Measurements from ENCODE around the gene NEK7.
"Not testable (repeated sequence)": the region's sequence is repeated elsewhere in the genome, so short reads cannot be mapped to it uniquely, and the experiment has no call there.

Gene NEK7

DNA sequence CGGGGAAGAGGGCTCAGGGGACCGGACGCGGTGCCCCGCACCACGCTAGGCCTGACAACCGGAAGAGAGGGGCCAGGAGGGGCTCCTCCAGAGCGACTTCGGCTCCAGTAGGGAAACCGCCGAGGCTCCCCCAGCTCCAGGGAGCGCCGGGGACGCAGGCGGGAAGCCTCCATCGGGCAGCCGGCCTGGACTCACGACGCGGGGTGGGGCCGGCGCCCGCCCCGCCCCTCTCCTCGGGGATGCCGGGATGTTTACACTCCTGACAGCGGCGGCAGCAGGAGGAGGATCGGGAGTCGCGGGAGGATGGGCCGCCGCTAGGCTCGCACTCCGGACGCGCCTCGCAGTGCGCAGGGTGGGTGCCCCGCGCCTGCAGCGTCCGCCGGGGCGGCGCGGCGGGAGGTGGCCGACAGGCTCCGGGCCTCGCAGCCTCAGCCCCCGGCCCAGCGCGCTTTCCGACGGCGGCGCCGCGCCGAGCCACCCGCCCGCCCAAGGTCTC lies at the start of gene NEK7:
Gene NEK7, plus strand, starts transcription at position 254 of the 496 bp plus-strand sequence. CDS start 75,583 bp downstream, outside the sequence.
- DNase-seq: peak in 49 of 51 donors; percentile 30 to 85 (median 70)

DNA sequence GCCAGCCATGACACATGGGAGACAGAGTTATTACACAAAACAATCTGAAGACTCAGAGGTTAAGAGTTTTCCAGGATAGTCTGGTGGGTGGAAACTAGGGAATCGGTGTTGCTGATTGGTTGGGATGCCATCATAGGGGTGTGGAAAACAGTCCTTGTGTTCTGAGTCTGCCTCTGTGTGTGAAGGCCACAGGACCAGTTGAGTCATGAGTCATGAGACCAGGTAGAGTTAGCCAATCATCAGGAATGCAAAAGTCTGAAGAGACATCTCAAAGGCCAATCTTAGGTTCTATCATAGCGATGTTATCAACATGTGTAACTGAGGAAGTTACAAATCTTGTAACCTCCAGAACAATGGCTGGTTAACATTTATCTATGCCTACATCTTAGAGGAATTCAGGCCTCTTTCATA lies 49.7 kb upstream of the NEK7 start:
- no peak for DNase-seq

DNA sequence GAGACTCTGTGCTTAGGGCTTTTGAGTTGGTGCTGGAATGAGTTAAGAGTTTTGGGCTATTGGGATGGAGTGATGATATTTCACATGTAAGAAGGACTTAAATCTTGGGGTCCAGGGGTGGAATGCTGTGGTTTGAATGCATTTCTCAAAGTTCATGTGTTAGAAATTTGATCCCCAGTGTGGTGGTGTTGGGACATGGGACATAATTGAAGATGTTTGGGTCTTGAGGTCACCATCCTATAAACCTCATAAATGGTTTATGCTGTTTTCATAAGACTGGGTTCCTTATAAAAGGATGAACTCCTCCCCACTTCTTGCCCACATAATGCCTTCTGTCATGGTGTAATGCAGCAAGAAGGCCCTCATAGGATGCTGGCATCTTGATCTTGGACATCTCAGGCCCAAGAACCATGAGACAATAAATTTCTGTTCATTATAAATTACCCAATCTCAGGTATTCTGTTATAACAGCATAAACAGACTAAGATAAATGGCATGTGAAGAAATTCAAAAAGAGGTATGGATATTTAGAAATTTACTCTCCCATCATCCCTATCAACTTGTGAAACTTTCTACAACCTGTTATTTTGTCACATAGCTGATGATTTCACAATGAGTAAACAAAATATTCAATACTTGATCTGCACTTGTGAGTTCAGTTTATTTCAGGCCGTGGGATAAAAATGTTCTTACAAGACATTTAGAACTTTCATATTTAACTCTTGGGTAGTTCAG lies 48.0 kb upstream of the NEK7 start:
- DNase-seq: no peak

DNA sequence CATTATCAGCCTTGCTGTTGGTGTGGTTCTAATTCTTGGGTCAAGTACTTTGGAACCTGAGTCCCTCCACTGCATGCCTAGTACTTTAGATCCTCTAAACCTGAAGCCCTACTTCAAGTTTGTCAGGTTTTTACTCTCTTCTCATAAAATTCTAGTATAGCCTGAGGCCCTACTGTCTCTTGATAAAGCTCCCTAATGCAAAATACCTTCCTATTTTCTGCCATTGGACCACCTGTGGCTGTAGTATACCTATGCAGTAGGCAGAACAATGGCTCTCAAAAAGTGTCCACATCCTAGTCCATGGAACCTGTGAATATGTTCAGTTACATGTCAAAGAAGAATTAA lies 47.5 kb upstream of the NEK7 start:
- DNase-seq: no peak

DNA sequence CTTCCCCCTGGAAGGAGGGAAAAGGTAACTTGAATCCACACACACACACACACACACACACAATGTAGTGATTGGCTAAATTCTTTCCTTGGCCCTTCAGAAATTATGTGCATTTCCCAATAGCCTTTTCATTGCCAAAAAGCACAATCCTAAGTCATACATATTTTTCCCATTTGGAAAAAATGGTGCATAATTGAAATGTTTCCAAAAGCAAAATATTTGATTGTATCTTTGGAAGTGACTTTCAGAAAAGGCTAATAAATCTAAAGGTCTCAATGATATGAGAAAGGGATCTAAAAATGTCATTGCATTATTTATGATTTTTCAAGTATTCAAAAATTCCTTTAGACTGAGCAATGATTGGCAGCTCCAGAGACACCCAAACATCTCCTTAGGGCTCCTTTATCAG lies 43.5 kb upstream of the NEK7 start:
- no peak for DNase-seq

DNA sequence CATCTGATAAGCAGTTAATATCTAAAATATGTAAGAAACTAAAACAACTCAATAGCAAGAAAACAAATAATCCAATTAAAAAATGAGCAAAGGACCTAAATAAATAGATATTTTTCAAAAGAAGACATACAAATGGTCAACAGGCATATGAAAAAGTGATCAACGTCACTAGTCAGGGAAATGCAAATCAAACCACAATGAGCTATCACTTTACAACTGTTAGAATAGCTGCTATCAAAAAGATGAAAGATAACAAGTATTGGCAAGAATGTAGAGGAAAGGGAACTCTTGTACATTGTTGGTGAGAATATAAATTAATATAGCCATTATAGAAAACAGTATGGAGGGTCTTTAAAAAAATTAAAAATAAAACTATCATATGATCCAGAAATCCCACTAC lies 40.7 kb upstream of the NEK7 start:
- no peak for DNase-seq

DNA sequence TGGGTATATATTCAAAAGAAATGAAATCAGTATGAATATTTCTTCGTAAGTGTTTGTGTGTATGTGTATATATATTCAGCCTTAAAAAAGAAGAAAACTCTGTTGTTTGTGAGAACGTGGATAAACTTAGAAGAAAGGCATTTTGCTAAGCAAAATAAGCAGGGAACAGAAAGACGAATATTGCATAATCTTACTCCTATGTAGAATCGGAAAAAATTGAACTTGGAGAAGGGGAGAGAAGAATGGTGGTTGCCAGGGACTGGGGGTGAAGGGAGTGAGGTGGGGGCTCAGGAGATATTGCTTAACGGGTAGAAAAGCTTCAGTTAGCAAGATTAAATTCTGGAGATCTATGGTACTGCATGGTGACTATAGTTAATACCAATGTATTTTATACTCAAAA lies 40.3 kb upstream of the NEK7 start:
- DNase-seq: no peak

DNA sequence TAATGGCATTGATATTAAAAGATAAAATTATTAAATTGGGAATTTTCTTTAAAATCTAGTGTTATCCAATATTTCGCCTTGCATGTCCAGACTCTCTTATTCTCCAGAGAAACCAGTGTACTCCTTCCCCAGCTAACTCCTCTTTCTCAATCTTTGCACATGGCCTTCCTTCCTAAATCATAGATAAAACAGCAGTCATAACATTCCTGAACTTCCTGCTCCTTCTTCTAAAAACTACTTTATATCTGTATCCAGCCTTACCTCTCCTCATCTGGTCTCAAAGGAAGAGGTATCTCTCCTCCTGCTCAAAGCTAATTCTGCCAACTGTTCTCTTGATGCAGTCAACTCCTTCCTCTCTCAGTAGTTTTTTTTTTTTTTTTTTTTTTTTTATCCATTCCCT lies 39.5 kb upstream of the NEK7 start:
- DNase-seq: no peak

DNA sequence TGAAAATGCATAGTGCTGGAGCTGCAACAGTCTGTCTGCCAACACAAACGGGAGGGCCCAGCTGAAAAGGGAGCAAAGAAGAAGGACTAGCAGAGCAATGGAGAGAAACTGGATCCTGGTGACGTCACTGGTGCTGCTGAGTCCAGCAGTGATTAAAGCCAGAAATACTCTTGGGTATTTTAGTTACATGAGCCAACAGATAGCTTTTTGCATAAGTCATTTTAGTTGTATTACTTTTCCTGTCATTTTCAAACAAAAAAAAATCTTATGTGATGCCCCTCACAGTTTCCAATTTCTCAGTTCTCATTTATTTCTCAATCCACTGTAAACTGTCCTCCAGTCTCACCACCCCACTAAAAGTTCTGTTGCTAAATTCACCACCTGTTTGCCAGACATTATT lies 38.7 kb upstream of the NEK7 start:
- DNase-seq: peak in 4 of 51 donors; percentile 1 to 18 (median 4)

DNA sequence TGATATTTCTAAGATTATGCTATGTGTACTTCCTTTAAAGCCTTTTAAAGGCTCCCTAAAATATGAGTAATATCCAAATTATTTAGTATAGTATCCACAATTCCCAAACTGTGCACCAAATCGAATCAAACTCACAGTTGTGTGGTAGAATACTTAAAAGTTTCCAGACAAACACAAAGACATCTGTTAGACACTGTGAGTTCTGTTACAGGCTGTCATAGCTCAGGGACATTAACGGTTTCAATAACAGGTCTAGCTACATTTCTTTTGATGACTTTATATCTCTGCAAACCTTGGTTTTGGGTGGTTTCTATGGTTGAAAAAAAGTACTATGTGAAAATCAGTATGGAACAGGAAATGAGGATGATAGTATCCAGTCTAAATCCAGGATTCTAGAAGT lies 36.9 kb upstream of the NEK7 start:
- no peak for DNase-seq

DNA sequence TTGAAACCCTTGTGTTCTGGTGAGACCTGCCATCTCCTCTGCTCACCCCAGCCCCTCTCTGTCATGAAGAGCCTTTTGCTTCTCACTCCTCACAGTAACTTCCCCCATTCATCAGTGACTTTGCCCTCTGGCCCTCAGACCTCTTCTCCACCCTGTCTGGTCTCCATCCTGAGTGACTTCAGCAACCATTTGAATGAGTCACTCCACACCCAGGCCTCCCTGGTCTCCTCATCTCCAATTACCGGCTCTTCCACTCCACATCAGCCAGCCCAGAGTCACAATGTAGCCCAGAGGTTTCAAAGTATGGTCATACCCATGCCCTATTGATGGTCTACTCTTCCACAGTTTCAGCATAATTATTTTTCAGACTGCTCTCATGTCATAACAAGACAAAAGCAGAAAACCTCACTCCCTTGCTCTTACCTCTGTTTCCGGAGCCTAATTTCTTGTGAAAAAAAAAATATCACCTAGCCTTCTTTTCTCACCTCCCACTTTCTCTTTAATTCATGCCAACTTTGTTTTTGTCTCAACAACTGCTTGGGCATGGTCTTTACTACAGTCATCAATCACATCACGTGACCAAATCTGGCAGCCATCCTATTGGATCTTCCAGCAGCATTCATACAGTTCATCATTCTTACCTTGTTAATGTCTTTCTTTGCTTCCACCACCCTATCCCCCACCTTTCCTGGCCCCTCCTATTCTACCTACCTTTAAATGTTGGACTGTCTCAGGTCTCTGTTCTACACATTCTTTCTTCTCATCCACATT lies 35.6 kb upstream of the NEK7 start:
- no peak for DNase-seq

DNA sequence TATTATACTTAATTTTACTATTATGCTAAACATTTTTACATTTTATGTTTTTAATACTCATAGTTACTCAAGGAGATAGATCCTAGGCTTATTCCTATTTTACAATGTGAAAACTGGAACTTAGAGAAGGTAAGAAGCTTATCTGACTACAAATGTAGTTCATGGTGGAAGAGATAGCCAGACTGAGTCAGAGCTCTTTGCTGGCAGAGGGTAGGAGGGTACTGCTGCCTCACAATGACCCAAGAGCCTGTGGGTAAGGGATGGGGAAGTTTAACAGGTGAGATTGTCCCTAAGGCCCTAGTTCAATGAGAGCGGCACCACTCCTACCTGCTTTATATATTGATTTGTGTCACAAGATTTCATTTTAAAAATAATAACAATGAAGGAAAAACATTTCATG lies 34.1 kb upstream of the NEK7 start:
- DNase-seq: no peak

DNA sequence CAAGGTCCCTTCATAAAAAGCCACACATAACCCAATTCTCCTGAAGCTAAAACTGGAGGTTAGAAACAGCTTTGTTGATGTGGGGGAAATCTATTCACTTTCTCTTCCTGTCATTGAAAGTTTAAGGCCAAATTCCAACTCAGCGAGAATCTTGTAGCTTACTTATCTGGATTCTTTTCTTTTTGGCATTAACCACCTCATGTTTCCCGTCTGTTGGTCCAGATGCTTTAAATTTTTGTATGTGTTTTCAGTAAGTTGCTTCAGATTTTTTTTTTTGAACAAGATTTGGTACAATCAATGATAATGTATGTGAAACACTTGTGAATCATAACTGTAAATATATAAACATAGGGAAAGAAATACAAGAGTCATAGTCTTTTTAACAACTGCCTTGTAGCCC lies 33.7 kb upstream of the NEK7 start:
- DNase-seq: no peak

DNA sequence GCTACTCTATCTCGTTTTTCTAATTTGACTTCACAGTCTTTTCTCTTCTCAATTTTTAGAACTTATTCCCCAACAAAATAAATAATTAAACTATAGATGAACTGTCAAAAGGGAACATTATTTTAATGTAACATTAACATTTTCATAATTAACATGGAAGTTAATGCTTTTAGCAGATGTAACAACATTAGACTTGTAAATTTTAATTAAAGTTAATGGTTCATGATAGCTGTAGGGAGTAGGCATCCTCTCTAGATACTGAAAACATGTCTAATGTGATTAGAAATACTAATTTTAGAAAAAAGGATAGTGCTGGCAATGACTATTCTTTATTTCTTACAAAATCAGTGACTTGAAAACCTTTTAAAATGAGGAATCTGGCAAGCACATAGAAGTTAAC lies 32.1 kb upstream of the NEK7 start:
- DNase-seq: no peak

DNA sequence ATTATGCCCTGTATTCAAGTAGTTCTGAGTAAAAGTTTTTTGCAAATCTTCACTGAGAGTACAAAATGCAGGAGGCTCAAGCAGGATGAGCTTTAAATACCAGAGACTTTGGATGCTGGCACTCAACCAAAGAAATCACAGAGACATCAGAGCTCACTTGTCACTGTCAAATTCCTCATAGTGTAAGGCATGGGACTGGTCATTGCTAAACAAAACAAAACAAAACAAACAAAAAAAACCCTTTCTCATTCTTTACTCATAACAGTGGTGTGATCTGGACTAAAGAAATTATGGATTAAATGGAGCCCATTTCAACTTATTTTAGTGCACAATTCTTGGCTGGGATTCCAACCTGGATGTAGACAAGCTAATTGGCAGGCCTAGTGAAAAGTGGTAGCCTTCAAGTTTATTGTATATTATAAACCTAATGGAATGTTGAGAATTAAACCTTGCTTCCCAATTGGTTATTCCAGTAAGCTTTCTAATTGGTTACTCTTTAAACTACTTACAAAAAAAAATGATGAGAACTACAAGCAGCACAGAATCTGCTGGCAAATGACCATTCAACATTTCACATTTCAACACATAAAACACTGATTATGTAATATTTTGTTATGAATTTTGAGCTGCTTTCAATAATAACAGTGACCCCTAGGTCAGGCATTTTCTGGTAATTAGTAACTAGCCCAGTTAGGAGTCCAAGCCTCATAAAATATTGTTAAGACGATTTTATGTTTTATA lies 30.6 kb upstream of the NEK7 start:
- DNase-seq: no peak

DNA sequence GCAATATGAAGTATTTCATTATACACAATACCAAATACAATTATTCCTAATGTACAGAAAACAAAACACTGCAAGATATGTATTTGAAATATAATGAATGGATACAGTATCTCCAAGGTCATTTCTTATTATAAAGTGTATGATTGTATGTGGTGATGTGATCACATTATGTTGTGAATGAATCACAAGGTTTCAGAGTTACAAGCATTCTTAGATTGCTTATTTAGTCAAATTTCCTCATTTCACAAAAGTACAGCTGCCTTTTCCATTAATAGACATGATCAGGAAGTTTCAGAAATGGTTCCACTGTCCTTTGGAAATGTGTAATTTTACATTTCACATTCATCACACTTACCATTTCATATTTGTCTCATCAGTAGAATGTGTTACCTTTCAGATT lies 28.3 kb upstream of the NEK7 start:
- DNase-seq: no peak

DNA sequence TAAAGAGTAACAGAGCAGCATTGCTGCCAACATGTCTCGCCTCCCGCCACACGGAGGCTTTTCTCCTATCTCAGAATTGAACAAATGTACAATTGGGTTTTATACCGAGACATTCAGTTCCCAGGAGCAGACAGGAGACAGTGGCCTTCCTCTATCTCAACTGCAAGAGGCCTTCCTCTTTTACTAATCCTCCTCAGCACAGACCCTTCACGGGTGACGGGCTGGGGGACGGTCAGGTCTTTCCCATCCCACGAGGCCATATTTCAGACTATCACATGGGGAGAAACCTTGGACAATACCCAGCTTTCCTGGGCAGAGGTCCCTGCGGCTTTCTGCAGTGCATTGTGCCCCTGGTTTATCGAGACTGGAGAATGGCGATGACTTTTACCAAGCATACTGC lies 26.7 kb upstream of the NEK7 start:
- not testable (repeated sequence) for DNase-seq

DNA sequence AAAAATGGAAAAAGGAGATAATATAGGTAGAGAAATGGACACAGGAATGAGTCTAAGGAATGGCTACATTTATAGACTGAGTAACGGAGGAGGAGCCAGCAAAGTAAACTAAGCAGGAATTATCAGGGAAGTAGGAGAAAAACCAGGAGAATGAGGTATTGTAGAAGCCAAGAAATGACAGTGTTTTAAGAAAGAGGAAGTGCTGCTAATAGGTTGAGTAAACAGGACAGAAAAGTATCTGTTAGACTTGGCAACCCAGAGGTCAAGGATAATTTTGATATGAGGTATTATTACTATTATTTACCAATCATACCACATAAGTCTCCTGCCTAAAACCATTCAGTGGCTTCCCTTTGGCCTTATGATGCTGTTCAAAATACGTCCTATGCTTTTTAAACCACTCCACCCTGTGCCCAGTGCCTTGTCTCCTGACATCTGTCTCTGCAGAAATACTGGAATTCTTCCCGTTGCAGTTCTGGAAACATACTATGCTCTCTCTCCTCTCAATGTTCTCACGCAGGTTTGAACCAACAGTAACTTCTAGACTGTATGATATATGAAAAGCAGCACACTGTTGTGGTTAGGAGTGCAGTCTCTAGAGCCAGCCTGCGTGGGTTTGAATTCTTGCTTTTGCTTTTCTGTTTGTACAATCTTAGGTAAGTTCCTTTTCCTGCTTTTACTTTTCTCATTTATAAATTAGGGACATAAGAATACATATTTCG lies 24.6 kb upstream of the NEK7 start:
- no peak for DNase-seq

DNA sequence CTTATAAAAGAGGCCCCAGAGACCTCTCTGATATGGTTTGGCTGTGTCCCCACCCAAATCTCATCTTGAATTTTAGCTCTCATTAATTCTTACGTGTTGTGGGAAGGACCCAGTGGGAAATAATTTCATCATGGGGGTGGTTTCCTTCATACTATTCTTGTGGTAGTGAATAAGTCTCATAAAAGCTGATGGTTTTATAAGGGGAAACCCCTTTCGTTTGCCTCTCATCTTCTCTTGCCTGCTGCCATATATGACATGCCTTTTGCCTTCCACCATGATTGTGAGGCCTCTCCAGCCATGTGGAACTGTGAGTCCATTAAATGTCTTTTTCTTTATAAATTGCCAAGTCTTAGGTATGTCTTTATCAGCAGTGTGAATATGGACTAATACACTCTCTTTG lies 22.5 kb upstream of the NEK7 start:
- DNase-seq: no peak

DNA sequence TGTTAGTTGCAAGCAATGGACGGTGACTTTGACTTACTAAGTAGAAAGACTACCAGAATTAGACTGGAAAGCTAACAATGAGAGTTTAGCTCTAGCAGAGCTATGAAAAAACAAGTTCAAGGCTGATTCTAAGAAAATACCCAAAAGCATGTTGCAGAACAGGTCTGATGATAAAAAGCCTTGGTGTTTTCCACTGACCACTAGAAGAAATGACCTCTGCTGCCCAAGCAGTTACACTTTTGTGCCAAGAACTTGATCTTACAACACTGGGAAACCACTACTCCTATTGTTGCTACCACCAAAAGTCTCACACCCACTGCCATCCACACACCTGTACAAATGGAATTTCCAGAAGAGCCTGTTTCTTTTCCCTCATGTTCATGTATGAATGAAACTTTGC lies 21.4 kb upstream of the NEK7 start:
- no peak for DNase-seq

DNA sequence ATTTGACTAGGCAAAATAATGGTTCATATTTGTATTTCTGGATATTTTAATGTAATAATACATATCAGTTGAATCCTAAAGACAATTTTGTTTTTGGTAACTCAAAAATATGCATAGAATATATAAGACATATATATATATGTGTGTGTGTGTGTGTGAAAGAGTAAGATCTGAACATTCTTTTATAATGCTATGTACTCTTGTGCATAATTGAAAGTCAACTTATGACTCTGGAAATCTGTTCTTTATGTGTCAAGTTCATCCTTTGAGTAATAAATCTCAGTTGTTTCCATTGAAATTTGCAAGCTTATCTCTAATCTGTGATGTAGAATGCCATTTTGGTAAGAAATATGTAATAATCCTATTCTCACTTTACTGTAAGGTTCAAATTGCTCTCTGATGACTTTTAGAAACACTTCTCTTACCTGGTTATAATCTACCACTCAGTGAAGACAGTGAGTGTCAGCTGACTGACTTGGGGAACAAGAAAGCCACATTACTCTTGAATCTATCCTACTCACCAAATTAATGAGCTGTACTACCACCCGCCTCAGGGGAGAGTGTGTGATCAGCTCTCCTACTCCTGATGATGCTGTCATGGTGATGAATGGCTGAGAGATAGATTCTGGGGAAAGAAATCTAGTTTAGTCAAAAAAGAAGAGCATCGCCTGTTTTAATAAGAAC lies 15.0 kb upstream of the NEK7 start:
- no peak for DNase-seq

All from hypothalamus (tissue), 51 donors.